ENCODE measurements around the gene POLR2I. TPM values are rescaled to one million over a fixed set of nuclear protein-coding genes. Genes with fewer than 3 reads are reported as not detected.

The POLR2I gene
- total RNA-seq, 1 experiment from 2014 or later, result 250 TPM

DNA sequence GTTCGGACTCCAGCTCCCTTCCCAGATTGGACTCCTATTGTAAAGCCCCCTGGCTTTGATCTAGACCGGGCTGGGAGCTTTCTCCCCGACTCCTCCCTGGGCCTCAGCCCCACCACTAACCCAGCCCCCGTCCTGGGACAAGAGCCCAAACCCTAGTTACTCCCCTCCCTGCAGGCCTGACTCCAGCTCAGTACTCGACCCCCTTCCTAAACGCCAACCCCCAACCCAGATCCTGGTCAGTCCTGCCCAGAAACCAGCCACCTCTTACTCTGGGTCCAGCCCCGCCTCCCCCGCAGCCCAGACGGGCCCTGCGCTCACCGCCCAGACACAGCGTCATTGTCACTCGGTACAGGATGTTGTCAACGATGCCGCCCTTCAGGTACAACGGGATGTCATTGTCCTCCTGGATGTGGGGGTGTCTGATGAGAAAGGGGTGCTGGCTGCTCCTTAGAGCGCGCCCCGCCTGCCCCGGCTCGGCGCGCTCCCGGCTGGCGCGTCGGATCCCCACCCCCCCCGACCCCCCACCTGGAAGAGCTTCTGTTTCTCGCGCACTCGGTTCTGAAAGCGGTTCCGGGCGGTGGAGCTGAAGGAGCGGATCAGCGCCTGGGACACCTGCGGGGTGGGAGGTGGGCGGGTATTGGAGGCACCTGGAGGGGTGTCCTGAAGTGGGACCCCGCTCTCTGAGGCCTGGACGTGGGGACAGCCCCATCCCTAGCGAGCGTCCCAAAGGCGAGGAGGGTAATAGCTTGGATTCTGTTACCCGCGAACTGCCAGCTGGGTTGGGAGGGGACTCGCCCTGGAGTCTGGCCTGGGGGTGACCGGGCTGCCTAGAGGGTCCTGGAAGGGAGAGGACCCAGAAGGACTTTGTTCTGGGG is 36.7 kb upstream of the POLR2I start:
- Histone ChIP-seq H2AFZ (ENCODE audit: low read length) (no peak overlapping the region), H3K4me2 (ENCODE audit: low read length) (no peak overlapping the region), H3K27ac (ENCODE audit: low read length) (no peak overlapping the region), H4K20me1 (ENCODE audit: low read length) (no peaks in the 10 kb centered on the region), H3K9me3 (ENCODE audit: low read length) (no peaks in the 10 kb centered on the region), H3K27me3 (ENCODE audit: low read length) (no peaks in the 10 kb centered on the region), H3K36me3 (ENCODE audit: low read depth, low read length) (peaks cover 4% of the 10 kb centered on the region; the same call in 1 of the 2 replicates), H3K9ac (ENCODE audit: low read length) (no peak overlapping the region), H3K9me2 (replicated peaks; ENCODE audit: low read length) (no peaks in the 10 kb centered on the region), H3K4me3 (ENCODE audit: low read length) (no peak overlapping the region), H3F3A (ENCODE audit: low read length, unreplicated experiment) (no peaks in the 10 kb centered on the region), H3K79me2 (ENCODE audit: low read length) (no peaks in the 10 kb centered on the region), H3K4me1 (ENCODE audit: insufficient read depth, low read length) (no peaks in the 10 kb centered on the region)
- TF ChIP-seq EZH2phosphoT487 (IDR thresholded peaks at IDR 0.05; ENCODE audit: borderline replicate concordance, low read length) (no peak), EZH2 (IDR thresholded peaks at IDR 0.05; ENCODE audit: low read length, unreplicated experiment) (no peak)
- TF ChIP-seq, protein P1, sequence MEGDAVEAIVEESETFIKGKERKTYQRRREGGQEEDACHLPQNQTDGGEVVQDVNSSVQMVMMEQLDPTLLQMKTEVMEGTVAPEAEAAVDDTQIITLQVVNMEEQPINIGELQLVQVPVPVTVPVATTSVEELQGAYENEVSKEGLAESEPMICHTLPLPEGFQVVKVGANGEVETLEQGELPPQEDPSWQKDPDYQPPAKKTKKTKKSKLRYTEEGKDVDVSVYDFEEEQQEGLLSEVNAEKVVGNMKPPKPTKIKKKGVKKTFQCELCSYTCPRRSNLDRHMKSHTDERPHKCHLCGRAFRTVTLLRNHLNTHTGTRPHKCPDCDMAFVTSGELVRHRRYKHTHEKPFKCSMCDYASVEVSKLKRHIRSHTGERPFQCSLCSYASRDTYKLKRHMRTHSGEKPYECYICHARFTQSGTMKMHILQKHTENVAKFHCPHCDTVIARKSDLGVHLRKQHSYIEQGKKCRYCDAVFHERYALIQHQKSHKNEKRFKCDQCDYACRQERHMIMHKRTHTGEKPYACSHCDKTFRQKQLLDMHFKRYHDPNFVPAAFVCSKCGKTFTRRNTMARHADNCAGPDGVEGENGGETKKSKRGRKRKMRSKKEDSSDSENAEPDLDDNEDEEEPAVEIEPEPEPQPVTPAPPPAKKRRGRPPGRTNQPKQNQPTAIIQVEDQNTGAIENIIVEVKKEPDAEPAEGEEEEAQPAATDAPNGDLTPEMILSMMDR (conservative IDR thresholded peaks at IDR 0.05; ENCODE audit: low read depth, low read length), result no peak
- no TSS peak for BruUV-seq (replicated peaks)
- ChIA-PET POLR2A (ENCODE audit: unreplicated experiment) (interaction anchor here (0.7 kb wide), 1 partner anchor 12 kb away, joined by 3 read pairs; the partner anchor contains the start of gene CAPNS1), CTCF (no interaction called here)
- no peak for ATAC-seq
- no peak for DNase-seq
- intact Hi-C loops (cut with micrococcal nuclease), result no loop called here

DNA sequence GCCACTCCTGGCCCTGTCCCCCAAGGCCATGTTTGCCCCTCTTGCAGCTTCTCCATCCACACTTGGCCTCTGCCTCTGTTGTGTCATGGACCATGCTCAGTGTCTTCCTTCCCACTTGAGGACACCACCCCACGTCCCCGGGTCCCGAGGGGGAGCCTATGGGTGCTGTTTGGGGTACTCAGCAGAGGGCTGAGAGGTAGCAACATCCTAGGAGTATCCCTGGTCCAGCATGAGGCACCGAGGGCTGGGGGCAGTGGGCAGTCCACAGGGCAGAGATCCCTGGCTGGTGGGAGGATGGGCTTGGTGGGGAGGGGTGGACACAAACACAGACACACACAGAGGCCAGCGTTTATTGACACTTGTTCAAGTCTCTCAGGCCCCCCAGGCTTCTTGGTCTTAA is 35.9 kb upstream of the POLR2I start:
- H3K4me3 ChIP-seq (ENCODE audit: low read length), result no peak overlapping the region
- TF ChIP-seq EZH2phosphoT487 (IDR thresholded peaks at IDR 0.05; ENCODE audit: borderline replicate concordance, low read length), result no peak
- TF ChIP-seq EZH2 (IDR thresholded peaks at IDR 0.05; ENCODE audit: low read length, unreplicated experiment), result no peak
- TF ChIP-seq, protein P1 (conservative IDR thresholded peaks at IDR 0.05; ENCODE audit: low read depth, low read length), result no peak
- intact Hi-C loops (cut with micrococcal nuclease), result no loop called here
- BruUV-seq (replicated peaks), result no TSS peak
- no peaks in the 10 kb centered on the region for H3F3A ChIP-seq (ENCODE audit: low read length, unreplicated experiment)
- no peaks in the 10 kb centered on the region for H3K27me3 ChIP-seq (ENCODE audit: low read length)
- H3K4me2 ChIP-seq (ENCODE audit: low read length), result no peak overlapping the region
- H3K9me3 ChIP-seq (ENCODE audit: low read length), result no peaks in the 10 kb centered on the region
- ATAC-seq (no peak), DNase-seq (no peak)
- no peaks in the 10 kb centered on the region for H4K20me1 ChIP-seq (ENCODE audit: low read length)
- H3K79me2 ChIP-seq (ENCODE audit: low read length), result no peaks in the 10 kb centered on the region
- no peaks in the 10 kb centered on the region for H3K9me2 ChIP-seq (replicated peaks; ENCODE audit: low read length)
- ChIA-PET CTCF (no interaction called here), POLR2A (ENCODE audit: unreplicated experiment) (interaction anchor here (0.7 kb wide), 1 partner anchor 11 kb away, joined by 3 read pairs; the partner anchor contains the start of gene CAPNS1)
- peaks cover 6% of the 10 kb centered on the region for H3K36me3 ChIP-seq (ENCODE audit: low read depth, low read length)
- no peak overlapping the region for H3K27ac ChIP-seq (ENCODE audit: low read length)
- no peak overlapping the region for H3K9ac ChIP-seq (ENCODE audit: low read length)
- no peak overlapping the region for H2AFZ ChIP-seq (ENCODE audit: low read length)
- H3K4me1 ChIP-seq (ENCODE audit: insufficient read depth, low read length), result no peaks in the 10 kb centered on the region

All from PC-3 (cell line).